ENCODE measurements around the gene UBE2Q2. TPM values are rescaled to one million over a fixed set of nuclear protein-coding genes. Genes with fewer than 3 reads are reported as not detected.
A peak's percentile ranks its signal among the peaks of the same experiment; 100 is the strongest.

UBE2Q2 gene
- total RNA-seq, 4 donors from 2014 or later: 50.6 to 92.2 (median 65.5) TPM

- WGBS, 2 donors (ENCODE audit: low coverage in 1 of 2): 64 to 77% methylated on average over 8 to 9 of the region's 9 CpGs
- peaks cover 0 to 21% (median 8%) of the 10 kb centered on the region in 3 donors for H3K4me1 ChIP-seq
- ATAC-seq: peak; percentile 76
- H3K27me3 ChIP-seq: no peaks in the 10 kb centered on the region
- H3K27ac ChIP-seq: no peak overlapping the region
- H3K9me3 ChIP-seq: no peaks in the 10 kb centered on the region
- TF ChIP-seq, protein P1, sequence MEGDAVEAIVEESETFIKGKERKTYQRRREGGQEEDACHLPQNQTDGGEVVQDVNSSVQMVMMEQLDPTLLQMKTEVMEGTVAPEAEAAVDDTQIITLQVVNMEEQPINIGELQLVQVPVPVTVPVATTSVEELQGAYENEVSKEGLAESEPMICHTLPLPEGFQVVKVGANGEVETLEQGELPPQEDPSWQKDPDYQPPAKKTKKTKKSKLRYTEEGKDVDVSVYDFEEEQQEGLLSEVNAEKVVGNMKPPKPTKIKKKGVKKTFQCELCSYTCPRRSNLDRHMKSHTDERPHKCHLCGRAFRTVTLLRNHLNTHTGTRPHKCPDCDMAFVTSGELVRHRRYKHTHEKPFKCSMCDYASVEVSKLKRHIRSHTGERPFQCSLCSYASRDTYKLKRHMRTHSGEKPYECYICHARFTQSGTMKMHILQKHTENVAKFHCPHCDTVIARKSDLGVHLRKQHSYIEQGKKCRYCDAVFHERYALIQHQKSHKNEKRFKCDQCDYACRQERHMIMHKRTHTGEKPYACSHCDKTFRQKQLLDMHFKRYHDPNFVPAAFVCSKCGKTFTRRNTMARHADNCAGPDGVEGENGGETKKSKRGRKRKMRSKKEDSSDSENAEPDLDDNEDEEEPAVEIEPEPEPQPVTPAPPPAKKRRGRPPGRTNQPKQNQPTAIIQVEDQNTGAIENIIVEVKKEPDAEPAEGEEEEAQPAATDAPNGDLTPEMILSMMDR (IDR thresholded peaks at IDR 0.05): peak in 3 of 4 experiments; percentile 5 to 32 (median 7)
- TF ChIP-seq POLR2AphosphoS5 (IDR thresholded peaks at IDR 0.05): no peak
- H3K4me3 ChIP-seq: no peak overlapping the region
- H3K36me3 ChIP-seq: peaks cover 0 to 42% of the 10 kb centered on the region in 2 donors
Measured at GRCh38 chr15:75921732-75922703, 78.8 kb downstream of the UBE2Q2 start.

DNA sequence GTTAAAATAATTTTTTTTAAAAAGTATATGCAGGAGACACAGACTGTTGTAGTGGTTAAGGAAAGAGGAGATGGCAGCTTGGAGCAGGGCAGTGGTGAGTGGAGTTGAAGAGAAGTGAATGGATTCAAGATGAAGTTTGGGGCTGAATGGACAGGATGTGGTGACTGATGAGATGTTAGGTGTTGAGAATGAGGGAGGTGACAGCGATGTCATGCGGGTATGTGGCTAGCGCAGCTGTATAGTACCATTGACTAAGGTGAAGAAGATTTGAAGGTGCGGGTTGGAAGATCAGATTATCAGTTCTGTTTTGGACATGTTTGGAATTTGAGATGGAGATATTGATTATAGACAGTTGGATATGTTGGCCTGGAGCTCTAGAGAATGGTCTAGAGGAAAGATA is 80.5 kb downstream of the UBE2Q2 start:
- Histone ChIP-seq H3K4me1 (peaks cover 0 to 21% (median 8%) of the 10 kb centered on the region in 3 donors), H3K27ac (no peak overlapping the region), H3K27me3 (no peaks in the 10 kb centered on the region), H3K4me3 (no peak overlapping the region), H3K9me3 (no peaks in the 10 kb centered on the region), H3K36me3 (peaks cover 0 to 34% of the 10 kb centered on the region in 2 donors)
- 94 to 98% methylated on average over 4 of the region's 4 CpGs for WGBS, 2 donors (ENCODE audit: low coverage in 1 of 2)
- no peak for ATAC-seq
- no peak for TF ChIP-seq EP300 (IDR thresholded peaks at IDR 0.05)
- no peak for TF ChIP-seq POLR2A (IDR thresholded peaks at IDR 0.05)
- TF ChIP-seq, protein P1 (IDR thresholded peaks at IDR 0.05): no peak
- TF ChIP-seq POLR2AphosphoS5 (IDR thresholded peaks at IDR 0.05): no peak

DNA sequence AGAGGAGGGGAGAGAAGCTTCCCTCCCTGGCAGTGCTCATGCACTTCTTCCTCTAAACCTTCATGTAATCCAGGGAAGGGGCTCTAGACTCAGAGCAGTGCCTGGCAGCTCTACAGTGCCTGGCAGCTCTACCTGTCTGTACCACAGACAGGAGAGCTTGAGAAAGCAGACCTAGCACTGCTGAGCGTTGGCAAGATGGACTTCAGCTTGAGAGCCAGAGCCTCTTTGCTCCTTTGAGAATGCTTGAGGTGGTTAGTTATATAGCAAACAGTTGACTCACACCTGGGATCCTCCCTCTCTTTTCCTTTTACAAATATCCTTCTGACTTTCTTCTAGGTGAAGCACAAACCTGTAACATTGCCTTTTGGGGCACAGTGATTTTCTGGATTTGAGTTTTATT is 81.3 kb downstream of the UBE2Q2 start:
- H3K4me3 ChIP-seq: no peak overlapping the region
- no peaks in the 10 kb centered on the region for H3K27me3 ChIP-seq
- no peak overlapping the region for H3K27ac ChIP-seq
- peaks cover 0 to 21% (median 8%) of the 10 kb centered on the region in 3 donors for H3K4me1 ChIP-seq
- no peak for TF ChIP-seq POLR2AphosphoS5 (IDR thresholded peaks at IDR 0.05)
- TF ChIP-seq EP300 (IDR thresholded peaks at IDR 0.05): no peak
- TF ChIP-seq, protein P1 (IDR thresholded peaks at IDR 0.05): no peak
- no peak for TF ChIP-seq POLR2A (IDR thresholded peaks at IDR 0.05)
- H3K36me3 ChIP-seq: peaks cover 0 to 30% of the 10 kb centered on the region in 2 donors
- WGBS, 2 donors (ENCODE audit: low coverage in 1 of 2): 100% methylated on average over 1 of the region's 1 CpG; no CpG with 5 or more reads in 1 of the 2 donors
- ATAC-seq: no peak
- no peaks in the 10 kb centered on the region for H3K9me3 ChIP-seq

- Histone ChIP-seq H3K27ac (no peak overlapping the region), H3K4me1 (peaks cover 0 to 21% (median 8%) of the 10 kb centered on the region in 3 donors), H3K27me3 (no peaks in the 10 kb centered on the region), H3K9me3 (no peaks in the 10 kb centered on the region), H3K36me3 (peaks cover 0 to 30% of the 10 kb centered on the region in 2 donors), H3K4me3 (no peak overlapping the region)
- TF ChIP-seq EP300 (IDR thresholded peaks at IDR 0.05): no peak
- TF ChIP-seq, protein P1 (IDR thresholded peaks at IDR 0.05): no peak
- TF ChIP-seq POLR2AphosphoS5 (IDR thresholded peaks at IDR 0.05): no peak
- no peak for TF ChIP-seq POLR2A (IDR thresholded peaks at IDR 0.05)
- 67 to 74% methylated on average over 1 to 2 of the region's 2 CpGs for WGBS, 2 donors (ENCODE audit: low coverage in 1 of 2)
- no peak for ATAC-seq
Measured at GRCh38 chr15:75925440-75925839, 82.2 kb downstream of the UBE2Q2 start.
